Right kidney (tissue), 1 donor: ENCODE results near the gene C12orf75.
A peak's percentile ranks its signal among the peaks of the same experiment; 100 is the strongest.

Experiments
- DNase-seq: peaks from one replicate; pipeline ENCODE4 v3.0.0-alpha.2; 2016

C12orf75 gene

GRCh38 chr12:105417732-105418131 is 87.2 kb downstream of the C12orf75 start:
- no peak for DNase-seq

- DNase-seq: no peak
These were observed 87.7 kb downstream of the C12orf75 start for GRCh38 chr12:105418229-105418628.

DNA sequence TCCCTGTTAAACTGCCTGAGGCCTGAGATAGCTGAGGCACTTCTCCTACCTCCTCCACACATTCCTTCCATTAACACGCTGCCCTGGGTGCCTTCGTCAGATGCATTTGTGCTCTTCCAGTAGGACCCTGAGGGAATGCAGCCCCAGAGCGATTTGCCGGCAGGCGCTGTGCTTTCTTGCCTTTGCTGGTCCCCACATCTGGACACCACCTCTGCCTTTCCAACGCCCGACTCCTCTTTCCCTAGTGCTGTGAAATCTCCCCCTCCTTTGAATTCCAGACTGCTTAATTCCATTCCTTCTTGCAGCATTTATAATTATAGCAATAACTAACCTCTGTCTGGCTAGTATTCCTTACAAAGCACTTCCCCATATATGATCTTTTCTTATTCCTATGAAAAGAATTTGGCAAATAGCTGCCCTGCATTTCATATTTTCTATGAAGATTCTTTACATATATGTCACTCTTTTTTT is 88.4 kb downstream of the C12orf75 start:
- no peak for DNase-seq

DNA sequence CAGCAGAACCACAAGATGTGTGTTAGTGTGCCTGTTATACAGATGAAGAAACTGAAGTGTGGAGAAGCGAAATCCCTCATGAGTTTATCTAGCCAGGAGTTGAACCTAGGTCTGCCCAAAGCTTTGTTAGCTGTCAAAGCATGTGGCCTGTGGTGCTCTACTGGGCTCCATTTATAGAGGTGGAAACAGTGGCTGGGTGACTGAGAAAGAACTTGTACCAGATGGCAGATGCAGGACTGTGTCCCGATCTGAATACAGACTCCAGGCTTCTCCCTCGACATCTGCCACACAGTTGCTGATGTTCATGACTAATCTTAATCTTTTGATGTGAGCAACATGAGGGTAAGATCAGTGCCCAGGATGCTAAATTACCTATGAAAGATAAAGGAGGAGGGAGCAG is 89.1 kb downstream of the C12orf75 start:
- DNase-seq: no peak

DNA sequence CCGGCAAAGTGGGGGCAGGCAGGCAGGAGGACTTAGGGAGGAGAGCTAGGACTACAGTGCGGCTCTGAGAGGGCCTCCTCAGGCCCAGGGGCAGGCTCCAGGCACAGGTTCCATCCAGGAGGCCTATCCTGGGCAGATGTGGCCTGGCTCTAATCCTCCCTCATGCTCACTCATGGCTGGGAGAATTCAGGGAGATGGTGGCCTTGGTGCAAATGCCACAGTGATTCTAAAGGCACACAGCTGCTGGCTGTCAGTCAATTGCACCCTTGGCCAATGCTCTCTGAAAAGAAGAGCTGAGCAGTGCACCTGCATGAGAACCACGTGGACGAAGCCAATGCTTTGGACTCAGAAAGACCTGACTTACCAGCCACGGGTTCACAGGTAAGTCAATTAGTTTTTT is 89.6 kb downstream of the C12orf75 start:
- DNase-seq: no peak

GRCh38 chr12:105420659-105421240 is 90.3 kb downstream of the C12orf75 start:
- DNase-seq: peak; percentile 36
